ENCODE results near the gene PPP4R2.

Gene PPP4R2

GRCh38 chr3:73010158-73010557 is 13.5 kb downstream of the PPP4R2 start:
- TF ChIP-seq SP1 (IDR thresholded peaks at IDR 0.05), result no peak
- TF ChIP-seq BHLHE40 (IDR thresholded peaks at IDR 0.05; ENCODE audit: borderline replicate concordance), result no peak
- TF ChIP-seq HDGF (IDR thresholded peaks at IDR 0.05; ENCODE audit: borderline replicate concordance), result no peak
- TF ChIP-seq CTBP1 (IDR thresholded peaks at IDR 0.05; ENCODE audit: borderline replicate concordance), result no peak
- TF ChIP-seq SUZ12 (IDR thresholded peaks at IDR 0.05), result no peak
- no peak for TF ChIP-seq ZNF384 (IDR thresholded peaks at IDR 0.05)
- no peak for TF ChIP-seq ARNT (IDR thresholded peaks at IDR 0.05)
- TF ChIP-seq FOXK2 (IDR thresholded peaks at IDR 0.05), result no peak
- TF ChIP-seq ELF4 (IDR thresholded peaks at IDR 0.05), result no peak
- TF ChIP-seq LEF1 (IDR thresholded peaks at IDR 0.05; ENCODE audit: borderline replicate concordance), result no peak
- TF ChIP-seq FOXA1 (IDR thresholded peaks at IDR 0.05), result no peak
- no peak for TF ChIP-seq NFRKB (IDR thresholded peaks at IDR 0.05)
- no peak for TF ChIP-seq L3MBTL2 (conservative IDR thresholded peaks at IDR 0.05)
- TF ChIP-seq FOXM1 (IDR thresholded peaks at IDR 0.05; ENCODE audit: borderline replicate concordance), result no peak
- DNase-seq (ENCODE audit: extremely low spot score), result no peak
- ChIA-PET CTCF (interaction anchor here (0.7 kb wide), 1 partner anchor 16 kb away, joined by 5 read pairs; no protein-coding TSS in a partner anchor), POLR2A (interaction anchor here (1.1 kb wide), 1 partner anchor 13 kb away, joined by 4 read pairs; no protein-coding TSS in a partner anchor)

- POLR2A ChIA-PET, result no interaction called here
- no peak for TF ChIP-seq TARDBP (IDR thresholded peaks at IDR 0.05)
- no peak for TF ChIP-seq FOXK2 (IDR thresholded peaks at IDR 0.05)
- TF ChIP-seq L3MBTL2 (conservative IDR thresholded peaks at IDR 0.05), result no peak
- CTCF ChIA-PET, result no interaction called here
- no peak for DNase-seq (ENCODE audit: extremely low spot score)
Observed at GRCh38 chr3:73018298-73018697, 21.7 kb downstream of the PPP4R2 start.

GRCh38 chr3:73018790-73019441 is 22.3 kb downstream of the PPP4R2 start:
- DNase-seq (ENCODE audit: extremely low spot score), result no peak
- POLR2A ChIA-PET, result no interaction called here
- TF ChIP-seq CTBP1 (IDR thresholded peaks at IDR 0.05; ENCODE audit: borderline replicate concordance), result no peak
- no peak for TF ChIP-seq SUZ12 (IDR thresholded peaks at IDR 0.05)
- no peak for TF ChIP-seq ELF4 (IDR thresholded peaks at IDR 0.05)
- no peak for TF ChIP-seq FOXK2 (IDR thresholded peaks at IDR 0.05)
- CTCF ChIA-PET, result interaction anchor here (1.4 kb wide), 1 partner anchor 37 kb away, joined by 5 read pairs; no protein-coding TSS in a partner anchor

- DNase-seq (ENCODE audit: extremely low spot score), result no peak
- ChIA-PET CTCF (interaction anchor here (0.7 kb wide), 1 partner anchor 170 kb away, joined by 6 read pairs; no protein-coding TSS in a partner anchor), POLR2A (no interaction called here)
- TF ChIP-seq ZNF384 (IDR thresholded peaks at IDR 0.05), result no peak
- TF ChIP-seq, protein P1, sequence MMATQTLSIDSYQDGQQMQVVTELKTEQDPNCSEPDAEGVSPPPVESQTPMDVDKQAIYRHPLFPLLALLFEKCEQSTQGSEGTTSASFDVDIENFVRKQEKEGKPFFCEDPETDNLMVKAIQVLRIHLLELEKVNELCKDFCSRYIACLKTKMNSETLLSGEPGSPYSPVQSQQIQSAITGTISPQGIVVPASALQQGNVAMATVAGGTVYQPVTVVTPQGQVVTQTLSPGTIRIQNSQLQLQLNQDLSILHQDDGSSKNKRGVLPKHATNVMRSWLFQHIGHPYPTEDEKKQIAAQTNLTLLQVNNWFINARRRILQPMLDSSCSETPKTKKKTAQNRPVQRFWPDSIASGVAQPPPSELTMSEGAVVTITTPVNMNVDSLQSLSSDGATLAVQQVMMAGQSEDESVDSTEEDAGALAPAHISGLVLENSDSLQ (IDR thresholded peaks at IDR 0.05), result no peak
- no peak for TF ChIP-seq FOXA1 (IDR thresholded peaks at IDR 0.05)
- TF ChIP-seq HDGF (IDR thresholded peaks at IDR 0.05; ENCODE audit: borderline replicate concordance), result no peak
- TF ChIP-seq BHLHE40 (IDR thresholded peaks at IDR 0.05; ENCODE audit: borderline replicate concordance), result no peak
- TF ChIP-seq FOXK2 (IDR thresholded peaks at IDR 0.05), result no peak
Observed at GRCh38 chr3:73021301-73021835, 24.8 kb downstream of the PPP4R2 start.

- ChIA-PET CTCF (no interaction called here), POLR2A (no interaction called here)
- no peak for DNase-seq (ENCODE audit: extremely low spot score)
- TF ChIP-seq FOXK2 (IDR thresholded peaks at IDR 0.05), result no peak
- TF ChIP-seq, protein P1 (IDR thresholded peaks at IDR 0.05), result no peak
- no peak for TF ChIP-seq L3MBTL2 (conservative IDR thresholded peaks at IDR 0.05)
- TF ChIP-seq ZNF384 (IDR thresholded peaks at IDR 0.05), result no peak
- no peak for TF ChIP-seq SUZ12 (IDR thresholded peaks at IDR 0.05)
- TF ChIP-seq ARNT (IDR thresholded peaks at IDR 0.05), result no peak
- TF ChIP-seq SP1 (IDR thresholded peaks at IDR 0.05), result no peak
- no peak for TF ChIP-seq BHLHE40 (IDR thresholded peaks at IDR 0.05; ENCODE audit: borderline replicate concordance)
- no peak for TF ChIP-seq ELF4 (IDR thresholded peaks at IDR 0.05)
- no peak for TF ChIP-seq CTBP1 (IDR thresholded peaks at IDR 0.05; ENCODE audit: borderline replicate concordance)
- no peak for TF ChIP-seq TARDBP (IDR thresholded peaks at IDR 0.05)
- no peak for TF ChIP-seq FOXM1 (IDR thresholded peaks at IDR 0.05; ENCODE audit: borderline replicate concordance)
Observed at GRCh38 chr3:73024836-73025235, 28.2 kb downstream of the PPP4R2 start.

DNA sequence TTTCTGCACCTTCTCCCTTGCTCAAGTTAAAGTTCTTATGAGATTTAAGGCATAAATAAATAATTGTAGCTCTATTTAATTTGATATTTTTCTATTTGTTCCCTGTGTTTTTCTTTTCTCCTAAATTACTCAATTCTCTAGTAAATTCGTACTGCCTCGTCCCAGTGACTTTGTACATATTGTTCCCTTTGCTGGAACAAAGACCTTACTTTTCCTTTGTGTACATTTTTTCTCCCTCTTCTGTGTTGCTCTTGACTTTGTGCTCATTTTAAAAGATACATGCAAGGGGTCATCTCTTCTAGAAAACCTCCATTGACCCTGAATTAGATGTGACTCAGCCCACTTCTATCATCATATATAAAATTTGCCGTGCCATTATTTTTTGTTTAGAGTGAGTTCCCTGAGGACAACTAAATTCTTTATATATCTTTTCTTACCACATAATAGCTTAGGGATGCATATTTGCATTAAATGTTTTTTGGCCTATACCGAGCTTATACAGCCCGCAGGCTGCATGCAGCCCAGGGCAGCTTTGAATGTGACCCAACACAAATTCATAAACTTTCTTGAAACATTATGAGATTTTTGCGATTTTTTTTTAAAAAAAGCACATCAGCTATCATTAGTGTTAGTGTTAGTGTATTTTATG is 29.6 kb downstream of the PPP4R2 start:
- ChIA-PET POLR2A (interaction anchor here (1.2 kb wide), 1 partner anchor 29 kb away, joined by 3 read pairs; no protein-coding TSS in a partner anchor), CTCF (interaction anchor here (0.6 kb wide), 1 partner anchor 16 kb away, joined by 5 read pairs; no protein-coding TSS in a partner anchor)
- no peak for DNase-seq (ENCODE audit: extremely low spot score)
- TF ChIP-seq HDGF (IDR thresholded peaks at IDR 0.05; ENCODE audit: borderline replicate concordance), result no peak
- no peak for TF ChIP-seq FOXM1 (IDR thresholded peaks at IDR 0.05; ENCODE audit: borderline replicate concordance)
- TF ChIP-seq FOXK2 (IDR thresholded peaks at IDR 0.05), result no peak
- TF ChIP-seq ZNF384 (IDR thresholded peaks at IDR 0.05), result no peak

- no peak for DNase-seq (ENCODE audit: extremely low spot score)
- CTCF ChIA-PET, result interaction anchor here (0.6 kb wide), 1 partner anchor 17 kb away, joined by 5 read pairs; no protein-coding TSS in a partner anchor
- TF ChIP-seq HDGF (IDR thresholded peaks at IDR 0.05; ENCODE audit: borderline replicate concordance), result no peak
- no peak for TF ChIP-seq FOXM1 (IDR thresholded peaks at IDR 0.05; ENCODE audit: borderline replicate concordance)
- no peak for TF ChIP-seq SUZ12 (IDR thresholded peaks at IDR 0.05)
- no peak for TF ChIP-seq CTBP1 (IDR thresholded peaks at IDR 0.05; ENCODE audit: borderline replicate concordance)
- TF ChIP-seq BHLHE40 (IDR thresholded peaks at IDR 0.05; ENCODE audit: borderline replicate concordance), result no peak
- TF ChIP-seq LEF1 (IDR thresholded peaks at IDR 0.05; ENCODE audit: borderline replicate concordance), result no peak
- TF ChIP-seq SP1 (IDR thresholded peaks at IDR 0.05), result no peak
- no peak for TF ChIP-seq L3MBTL2 (conservative IDR thresholded peaks at IDR 0.05)
- TF ChIP-seq ELF4 (IDR thresholded peaks at IDR 0.05), result no peak
- POLR2A ChIA-PET, result interaction anchor here (1.2 kb wide), 1 partner anchor 30 kb away, joined by 3 read pairs; no protein-coding TSS in a partner anchor
Observed at GRCh38 chr3:73026760-73027113, 30.1 kb downstream of the PPP4R2 start.
